B cell (primary cell): Measurements from ENCODE around the gene LILRB1.

ENCODE experiments used
- CTCF ChIP-seq: fragments of 200-600 bp; IDR thresholded peaks from one replicate; pipeline ENCODE4 v1.8.0; 2022; ENCODE audit warnings: antibody characterized with exemption, mild to moderate bottlenecking
- EZH2 ChIP-seq: IDR thresholded peaks from 2 replicates; pipeline ENCODE4 v1.6.1; 2012; ENCODE audit warnings: borderline replicate concordance, low read depth, mild to moderate bottlenecking, moderate library complexity, low read length; ENCODE audit not compliant: insufficient read depth, poor library complexity, severe bottlenecking

DNA sequence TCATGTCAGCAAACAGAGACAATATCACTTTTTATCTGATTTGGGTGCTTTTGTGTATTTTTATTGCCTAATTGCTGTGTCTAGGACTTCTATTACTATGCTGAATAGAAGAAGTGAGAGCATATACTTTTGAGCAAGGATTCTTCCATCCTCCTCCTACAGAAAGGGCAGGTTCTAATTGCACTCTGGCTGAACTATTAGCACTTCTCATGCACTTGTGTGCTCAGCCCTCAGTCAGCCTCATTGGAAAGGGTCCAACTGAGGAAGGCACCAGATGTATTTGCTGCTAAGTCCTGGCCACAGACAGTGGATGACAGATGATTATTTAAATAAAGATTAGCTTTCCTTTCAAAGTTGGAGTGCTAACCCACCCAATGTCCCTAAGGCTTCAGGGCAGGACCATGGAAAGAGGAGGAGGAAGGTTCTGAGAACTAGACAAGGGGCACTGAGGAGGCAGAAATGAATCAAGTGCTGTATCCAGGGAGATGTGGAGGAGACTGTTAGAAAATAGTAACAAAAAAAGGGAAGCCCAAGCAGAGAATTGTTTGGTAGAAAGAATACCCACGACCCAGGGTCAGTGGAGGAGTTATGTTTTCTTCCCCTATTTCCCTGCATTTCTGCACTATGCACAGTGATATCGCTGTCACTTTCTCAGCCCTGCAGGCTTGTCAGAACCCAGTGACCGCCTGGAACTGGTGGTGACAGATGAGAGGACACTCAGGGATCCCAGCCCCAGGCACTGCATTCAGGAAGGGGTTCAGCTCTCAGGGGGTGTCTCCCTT is 40.5 kb downstream of the LILRB1 start:
- TF ChIP-seq CTCF (no peak), EZH2 (no peak)
